OCI-LY7 (cell line): ENCODE measurements around the gene NISCH.

Experiments used
- EZH2phosphoT487 ChIP-seq: fragments of 200-600 bp; sonication (generic); IDR thresholded peaks from 2 replicates; pipeline ENCODE4 v1.6.1; 2018; ENCODE audit warnings: low read depth, borderline replicate concordance, mild to moderate bottlenecking, mixed run types, antibody characterized with exemption, low read length, moderate library complexity, mixed read lengths
- TF ChIP-seq, protein P1 (sequence below): fragments of 200-600 bp; sonication (generic); conservative IDR thresholded peaks from 2 replicates; pipeline ENCODE4 v1.5.1; 2014; ENCODE audit warnings: mild to moderate bottlenecking, antibody characterized with exemption, low read length, moderate library complexity, mixed read lengths

DNA sequence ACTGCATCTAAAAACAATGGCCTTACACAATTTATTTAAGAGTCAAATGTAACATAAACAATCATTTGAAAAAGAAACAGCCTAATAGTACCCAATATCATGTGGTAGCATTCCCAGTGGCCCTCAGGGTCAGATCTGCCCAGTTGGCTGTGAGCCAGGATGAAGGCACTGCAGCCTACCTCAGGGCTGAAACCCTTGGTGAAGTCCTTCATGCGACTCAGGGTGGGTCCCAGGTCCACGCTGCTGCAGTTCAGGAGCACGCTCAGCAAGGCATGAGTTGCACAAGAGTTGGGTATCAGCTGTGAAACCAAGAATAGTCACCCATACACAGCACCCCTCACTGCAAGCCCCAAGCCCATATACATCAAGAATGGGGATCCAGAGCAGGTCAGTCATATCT is 47.6 kb upstream of the NISCH start:
- TF ChIP-seq, protein P1, sequence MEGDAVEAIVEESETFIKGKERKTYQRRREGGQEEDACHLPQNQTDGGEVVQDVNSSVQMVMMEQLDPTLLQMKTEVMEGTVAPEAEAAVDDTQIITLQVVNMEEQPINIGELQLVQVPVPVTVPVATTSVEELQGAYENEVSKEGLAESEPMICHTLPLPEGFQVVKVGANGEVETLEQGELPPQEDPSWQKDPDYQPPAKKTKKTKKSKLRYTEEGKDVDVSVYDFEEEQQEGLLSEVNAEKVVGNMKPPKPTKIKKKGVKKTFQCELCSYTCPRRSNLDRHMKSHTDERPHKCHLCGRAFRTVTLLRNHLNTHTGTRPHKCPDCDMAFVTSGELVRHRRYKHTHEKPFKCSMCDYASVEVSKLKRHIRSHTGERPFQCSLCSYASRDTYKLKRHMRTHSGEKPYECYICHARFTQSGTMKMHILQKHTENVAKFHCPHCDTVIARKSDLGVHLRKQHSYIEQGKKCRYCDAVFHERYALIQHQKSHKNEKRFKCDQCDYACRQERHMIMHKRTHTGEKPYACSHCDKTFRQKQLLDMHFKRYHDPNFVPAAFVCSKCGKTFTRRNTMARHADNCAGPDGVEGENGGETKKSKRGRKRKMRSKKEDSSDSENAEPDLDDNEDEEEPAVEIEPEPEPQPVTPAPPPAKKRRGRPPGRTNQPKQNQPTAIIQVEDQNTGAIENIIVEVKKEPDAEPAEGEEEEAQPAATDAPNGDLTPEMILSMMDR, result no peak
- TF ChIP-seq EZH2phosphoT487, result no peak
